Kidney capillary endothelial cell (primary cell): ENCODE data around the gene STK11IP.

Experiments
- DNase-seq: peaks from one replicate; pipeline ENCODE4 v3.0.0-alpha.2; 2018; ENCODE audit warnings: low spot score

STK11IP gene

GRCh38 chr2:219597552-219598307 is at the start of gene STK11IP:
Gene STK11IP (plus strand): TSS chr2:219597857. CDS start chr2:219598120, 263 bp downstream.
- peak; percentile 92 for DNase-seq

- no peak for DNase-seq
Measured at GRCh38 chr2:219548990-219549389, 48.7 kb upstream of the STK11IP start.

- DNase-seq, result no peak
Measured at GRCh38 chr2:219549619-219550018, 48.0 kb upstream of the STK11IP start.

DNA sequence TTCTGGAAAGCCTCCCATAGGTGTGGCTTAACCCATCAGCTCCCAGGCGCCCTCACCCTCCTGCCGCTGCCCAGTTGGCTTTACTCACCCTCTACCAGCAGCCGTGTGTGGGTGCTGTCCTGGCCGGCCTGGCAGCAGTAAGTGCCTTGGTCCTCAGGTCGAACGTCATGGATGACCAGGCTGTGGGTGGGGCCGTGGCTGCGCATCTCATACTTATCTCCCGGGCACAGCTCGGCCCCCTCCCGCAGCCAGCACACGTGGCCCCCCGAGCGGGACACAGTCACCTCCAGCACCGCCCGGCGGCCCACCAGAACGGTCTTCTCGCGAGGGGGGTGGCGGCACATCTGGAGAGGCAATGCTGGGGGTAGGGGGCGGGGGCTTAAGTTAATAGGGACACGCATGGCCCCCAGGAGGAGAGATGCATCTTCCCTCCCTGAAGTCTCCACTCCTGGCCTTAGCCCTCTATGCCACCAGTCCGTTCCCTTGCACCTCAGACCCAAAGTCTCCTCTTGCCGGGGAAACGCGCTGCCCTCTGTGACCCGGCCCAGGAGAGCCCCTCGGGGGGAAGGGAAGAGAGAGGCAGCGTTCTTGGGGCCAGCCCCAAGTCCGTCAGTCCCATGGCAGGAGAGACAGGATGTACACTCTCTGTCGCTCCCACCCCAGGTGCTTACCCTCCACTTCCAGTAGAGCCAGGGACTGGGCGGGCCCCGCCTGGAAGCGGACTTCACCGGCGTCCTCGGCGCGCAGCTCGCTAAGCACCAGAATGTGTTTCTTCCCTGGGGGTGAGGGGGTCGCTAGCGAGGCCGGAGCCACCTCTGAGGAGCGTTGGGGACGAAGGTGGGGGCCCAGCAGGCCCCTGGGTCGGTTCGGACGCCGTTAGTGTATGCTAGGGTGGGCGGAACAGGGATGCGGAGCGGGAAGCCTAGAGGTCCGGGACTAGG is 45.9 kb upstream of the STK11IP start:
- DNase-seq, result no peak

- peak; percentile 57 for DNase-seq
Measured at GRCh38 chr2:219552382-219553167, 45.1 kb upstream of the STK11IP start.

DNA sequence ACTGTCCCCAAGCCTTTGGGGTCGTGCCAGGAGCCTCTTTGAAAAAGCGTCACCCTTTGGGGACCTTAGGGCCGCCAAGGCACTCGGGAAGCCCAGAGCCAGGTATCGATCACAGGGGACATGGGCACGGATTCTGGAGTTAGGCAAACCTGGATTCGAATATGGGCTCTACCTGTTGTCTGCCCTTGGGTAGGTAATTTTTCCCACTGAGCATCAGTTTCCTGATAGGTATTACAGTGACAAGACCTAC is 44.6 kb upstream of the STK11IP start:
- no peak for DNase-seq

DNA sequence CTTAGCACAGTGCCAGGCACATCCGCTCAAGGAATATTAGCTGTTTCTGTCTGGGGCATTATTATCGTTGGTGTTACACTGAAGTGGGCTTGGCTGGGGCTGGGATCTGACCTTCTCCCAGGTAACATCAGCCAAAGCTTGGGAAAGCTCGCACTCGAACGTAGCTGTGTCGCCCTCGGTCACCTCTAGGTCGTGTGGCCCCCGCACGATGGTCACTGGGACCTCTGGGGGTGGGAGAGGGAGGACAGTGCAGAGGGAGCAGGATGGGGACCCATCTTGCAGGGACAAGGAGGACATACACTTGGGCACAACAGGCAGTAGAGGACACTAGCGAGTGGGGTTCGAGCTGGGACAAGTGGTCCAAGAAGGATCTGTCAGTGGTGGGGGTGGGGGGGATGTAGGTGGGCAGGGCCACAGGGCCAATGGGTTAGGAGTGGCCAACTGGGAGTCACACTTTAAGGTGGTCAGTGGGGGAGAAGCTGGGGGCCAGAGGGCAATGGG is 44.1 kb upstream of the STK11IP start:
- DNase-seq, result no peak

- DNase-seq, result no peak
Measured at GRCh38 chr2:219554350-219554749, 43.3 kb upstream of the STK11IP start.

DNA sequence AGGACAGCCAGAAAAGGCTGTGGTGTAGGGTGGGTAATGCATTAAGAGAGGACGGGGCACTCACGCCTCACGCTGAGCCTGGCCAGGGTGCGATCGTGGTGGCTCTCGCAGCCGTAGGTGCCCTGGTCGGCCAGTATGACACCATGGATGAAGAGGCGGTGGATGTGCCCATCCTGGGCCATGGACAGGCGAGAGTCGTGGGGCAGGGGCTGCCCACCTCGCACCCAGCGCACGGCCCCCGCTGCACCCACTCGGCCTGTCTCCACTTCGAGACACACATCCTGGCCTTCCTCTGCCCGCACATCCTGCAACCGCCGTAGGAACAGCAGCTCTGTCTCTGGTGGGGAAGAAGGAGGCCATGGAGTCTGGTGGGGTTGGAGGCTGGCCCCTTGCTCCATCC is 41.7 kb upstream of the STK11IP start:
- DNase-seq, result no peak

GRCh38 chr2:219556413-219556812 is 41.2 kb upstream of the STK11IP start:
- no peak for DNase-seq

DNA sequence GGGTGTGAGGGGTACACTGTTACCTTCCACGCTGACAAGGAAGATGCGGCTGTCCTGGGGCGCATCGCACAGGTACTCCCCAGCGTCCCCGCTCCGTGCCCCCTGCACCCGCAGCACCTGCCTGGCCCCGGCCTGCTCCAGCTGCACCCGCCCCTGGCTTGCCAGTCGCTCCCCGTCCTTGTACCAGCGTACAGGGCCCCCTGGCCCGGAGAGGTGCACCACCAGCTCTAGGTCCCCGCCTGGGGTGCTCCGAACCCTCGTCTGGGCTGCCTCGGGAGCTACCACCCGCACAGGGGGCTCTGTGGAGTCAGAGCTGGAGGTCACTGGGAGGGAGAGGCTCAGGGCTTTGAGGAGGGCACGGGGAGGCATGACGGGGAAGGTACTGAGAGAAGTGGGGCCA is 40.3 kb upstream of the STK11IP start:
- DNase-seq, result no peak

DNA sequence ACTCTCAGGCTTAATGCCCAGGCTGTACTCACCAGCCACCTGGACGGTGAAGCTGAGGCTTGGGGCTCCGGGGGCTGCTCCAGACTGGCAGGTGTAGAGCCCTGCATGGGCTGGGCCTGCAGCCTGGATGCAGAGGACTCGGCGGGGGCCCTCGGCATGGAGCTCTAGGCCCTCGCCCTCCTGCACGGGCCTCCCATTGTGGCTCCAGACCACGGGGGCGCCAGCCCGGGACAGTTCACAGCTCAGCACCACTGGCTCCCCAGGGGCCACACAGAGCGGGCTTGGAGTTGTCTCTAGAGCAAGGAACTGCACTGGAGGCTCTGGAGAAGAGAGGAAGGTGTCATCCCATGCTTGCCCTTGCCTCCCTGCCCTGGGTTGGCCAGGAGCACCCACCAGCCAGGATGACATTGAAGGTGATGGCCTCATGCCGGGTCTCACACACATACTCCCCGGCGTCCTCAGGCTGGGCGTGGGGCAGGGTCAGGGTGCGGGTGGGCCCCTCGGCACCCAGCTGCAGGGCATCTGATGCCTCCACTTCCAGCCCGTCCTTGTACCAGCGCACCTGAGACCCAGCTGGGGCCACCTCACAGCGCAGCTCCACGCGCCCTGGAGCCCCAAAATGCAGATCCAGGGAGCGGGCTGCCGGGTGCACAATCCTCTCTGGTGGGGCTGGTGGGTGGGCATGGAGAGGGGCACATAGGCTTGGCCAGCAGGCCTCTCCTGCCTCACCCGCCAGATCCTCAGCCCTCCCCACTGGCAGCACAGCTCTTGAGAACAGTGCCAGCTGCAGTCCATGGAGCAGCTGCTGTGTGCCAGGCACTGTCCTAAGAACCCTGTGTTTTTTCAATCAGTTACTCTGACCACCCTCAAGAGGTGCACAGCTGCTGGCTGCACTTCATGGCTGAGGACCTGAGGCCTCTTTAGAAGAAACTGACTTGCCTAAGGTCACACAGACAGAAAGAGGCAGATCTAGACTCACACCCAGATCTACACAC is 39.6 kb upstream of the STK11IP start:
- no peak for DNase-seq

GRCh38 chr2:219559156-219559915 is 38.3 kb upstream of the STK11IP start:
- DNase-seq, result no peak

- no peak for DNase-seq
Measured at GRCh38 chr2:219560037-219560892, 37.4 kb upstream of the STK11IP start.

- no peak for DNase-seq
Measured at GRCh38 chr2:219560893-219561178, 36.8 kb upstream of the STK11IP start.

DNA sequence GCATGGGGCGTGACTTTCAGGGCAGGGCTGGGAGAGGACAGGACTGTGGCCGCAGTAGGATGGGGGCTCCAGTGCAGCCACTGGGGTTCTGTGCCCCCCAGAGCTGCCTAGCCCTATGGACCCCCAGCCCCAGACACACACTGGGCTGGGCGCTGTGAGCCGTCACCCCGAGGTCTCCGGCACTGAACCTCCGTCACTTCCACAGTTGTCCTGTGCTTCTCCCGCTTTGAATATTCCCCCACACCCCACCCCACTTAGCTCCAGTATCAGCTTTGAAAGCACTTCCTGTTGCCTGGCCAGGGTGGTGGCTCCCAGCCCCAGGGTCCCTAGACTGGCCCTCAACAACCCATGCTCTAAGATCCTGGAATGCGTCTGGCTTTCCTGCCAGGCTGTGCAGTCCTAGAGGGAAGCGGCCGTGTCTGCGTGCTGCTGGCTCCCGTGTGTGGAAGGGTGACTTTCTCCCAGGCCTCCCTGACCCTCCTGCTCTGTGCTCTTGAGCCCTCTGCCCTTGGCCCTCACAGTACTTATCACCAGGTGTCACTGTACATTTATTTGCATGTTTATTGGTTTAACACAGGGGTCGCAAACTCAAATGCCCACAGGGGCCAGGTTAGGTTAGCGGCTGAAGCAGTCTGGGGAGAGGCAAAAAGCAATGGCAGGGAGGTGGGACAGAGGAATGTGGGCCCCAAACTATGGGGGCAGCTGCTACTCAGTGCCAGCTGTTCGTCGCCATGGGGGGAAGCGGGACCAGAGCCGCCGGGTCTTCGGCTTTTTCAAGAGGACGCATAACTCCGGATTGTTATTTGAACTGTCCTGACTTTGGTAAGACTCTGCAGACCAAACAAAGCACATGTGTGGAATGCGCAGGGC is 36.2 kb upstream of the STK11IP start:
- DNase-seq, result no peak

GRCh38 chr2:219562049-219563020 is 35.3 kb upstream of the STK11IP start:
- no peak for DNase-seq
